PC-3 (cell line): Measurements from ENCODE around the gene SCAPER. TPM values are rescaled to one million over a fixed set of nuclear protein-coding genes. Genes with fewer than 3 reads are reported as not detected.

Experiments used
- ATAC-seq: fragments of 200-7000 bp; cut with Tn5 transposase; 2 replicates; pipeline ENCODE4 v1.9.1; 2020; ENCODE audit warnings: mild to moderate bottlenecking, moderate library complexity
- BruUV-seq: library from RNA; stranded (reverse); fragments of 400-500 nt; replicated peaks from 2 replicates; lab custom pipeline; 2021; lab: Mats Ljungman, UMichigan
- CTCF ChIA-PET: fragments of 300-600 bp; sonication (Branson Sonifier 250); formaldehyde crosslinking; loops from one replicate; lab custom pipeline; 2022; ENCODE audit warnings: antibody characterized with exemption; lab: Charles Lee
- POLR2A ChIA-PET: fragments of 300-600 bp; sonication (Branson Sonifier 250); formaldehyde crosslinking; loops from one replicate; lab custom pipeline; 2022; ENCODE audit warnings: antibody characterized with exemption; ENCODE audit not compliant: unreplicated experiment; lab: Charles Lee
- DNase-seq: peaks from one replicate; pipeline ENCODE4 v3.0.0-alpha.2; 2015
- H2AFZ ChIP-seq: fragments of 300-600 bp; sonication (generic); 2 replicates; pipeline ENCODE4 v1.6.0; 2016; ENCODE audit warnings: antibody characterized with exemption, low read length
- H3F3A ChIP-seq: fragments of 300-600 bp; sonication (generic); one replicate; pipeline ENCODE4 v1.6.0; 2017; ENCODE audit warnings: antibody characterized with exemption, low read length, control low read depth, mild to moderate bottlenecking; ENCODE audit not compliant: unreplicated experiment
- H3K27ac ChIP-seq: fragments of 300-600 bp; sonication (generic); 2 replicates; pipeline ENCODE4 v1.5.1; 2016; ENCODE audit warnings: mild to moderate bottlenecking, low read length
- H3K27me3 ChIP-seq: fragments of 300-600 bp; sonication (generic); 2 replicates; pipeline ENCODE4 v1.6.1; 2016; ENCODE audit warnings: low read length, mixed read lengths
- H3K36me3 ChIP-seq: fragments of 300-600 bp; sonication (generic); 2 replicates; pipeline ENCODE4 v1.6.1; 2016; ENCODE audit warnings: low read depth, mixed run types, low read length, mixed read lengths
- H3K4me1 ChIP-seq: fragments of 300-600 bp; sonication (generic); 2 replicates; pipeline ENCODE4 v1.5.1; 2016; ENCODE audit warnings: low read length; ENCODE audit not compliant: insufficient read depth
- H3K4me2 ChIP-seq: fragments of 300-600 bp; sonication (generic); 2 replicates; pipeline ENCODE4 v1.6.0; 2016; ENCODE audit warnings: low read length
- H3K4me3 ChIP-seq: fragments of 300-600 bp; sonication (generic); 2 replicates; pipeline ENCODE4 v1.5.1; 2016; ENCODE audit warnings: mild to moderate bottlenecking, low read length, mixed read lengths
- H3K79me2 ChIP-seq: fragments of 300-600 bp; sonication (generic); 2 replicates; pipeline ENCODE4 v1.6.1; 2017; ENCODE audit warnings: low read length, mixed read lengths
- H3K9ac ChIP-seq: fragments of 300-600 bp; sonication (generic); 2 replicates; pipeline ENCODE4 v1.6.0; 2016; ENCODE audit warnings: mild to moderate bottlenecking, low read length
- H3K9me2 ChIP-seq: fragments of 300-600 bp; sonication (generic); replicated peaks from 2 replicates; pipeline ENCODE4 v1.6.1; 2016; ENCODE audit warnings: mixed run types, low read length, mixed read lengths
- H3K9me3 ChIP-seq: fragments of 300-600 bp; sonication (generic); 2 replicates; pipeline ENCODE4 v1.6.1; 2016; ENCODE audit warnings: low read length, mixed read lengths
- H4K20me1 ChIP-seq: fragments of 300-600 bp; sonication (generic); 2 replicates; pipeline ENCODE4 v1.6.1; 2016; ENCODE audit warnings: low read length, mixed read lengths
- CTCF ChIP-seq: fragments of 300-600 bp; sonication (generic); conservative IDR thresholded peaks from 2 replicates; pipeline ENCODE4 v1.5.1; 2017; ENCODE audit warnings: antibody characterized with exemption, low read depth, mild to moderate bottlenecking, low read length
- EZH2 ChIP-seq: fragments of 300-600 bp; sonication (generic); IDR thresholded peaks from one replicate; pipeline ENCODE4 v1.6.1; 2017; ENCODE audit warnings: antibody characterized with exemption, mild to moderate bottlenecking, low read length; ENCODE audit not compliant: unreplicated experiment
- EZH2phosphoT487 ChIP-seq: fragments of 300-600 bp; sonication (generic); IDR thresholded peaks from 2 replicates; pipeline ENCODE4 v1.6.1; 2018; ENCODE audit warnings: mild to moderate bottlenecking, antibody characterized with exemption, low read length, borderline replicate concordance
- intact Hi-C: fragments of 100-400 bp; cut with micrococcal nuclease; formaldehyde crosslinking; loops from 2 replicates; pipeline ENCODE4 v1.9.0; 2023
- total RNA-seq: library from RNA; depleted of rRNA; stranded (reverse); fragments of >200 nt; gene quantifications from 2 replicates; pipeline ENCODE4 v1.2.3, GENCODE V29; 2014

The SCAPER gene
- total RNA-seq, 1 experiment from 2014 or later: 6.0 TPM

- H3K27me3 ChIP-seq: no peaks in the 10 kb centered on the region
- no peak for DNase-seq
- no peak for TF ChIP-seq CTCF
- no peak for TF ChIP-seq EZH2
- TF ChIP-seq EZH2phosphoT487: no peak
- no peaks in the 10 kb centered on the region for H4K20me1 ChIP-seq
- no peak for ATAC-seq
- no peaks in the 10 kb centered on the region for H3K9me3 ChIP-seq
- no peak overlapping the region for H3K4me2 ChIP-seq
- H3K9ac ChIP-seq: no peak overlapping the region
- intact Hi-C loops: no loop called here
- no peaks in the 10 kb centered on the region for H3K36me3 ChIP-seq
- ChIA-PET CTCF (no interaction called here), POLR2A (no interaction called here)
- H3K4me1 ChIP-seq: no peaks in the 10 kb centered on the region
- no peaks in the 10 kb centered on the region for H3K79me2 ChIP-seq
- no peaks in the 10 kb centered on the region for H3F3A ChIP-seq
- no peaks in the 10 kb centered on the region for H3K9me2 ChIP-seq
- H3K27ac ChIP-seq: no peak overlapping the region
- BruUV-seq: no TSS peak
- H2AFZ ChIP-seq: no peak overlapping the region
- H3K4me3 ChIP-seq: no peak overlapping the region
Observed at GRCh38 chr15:76871930-76872329, 33.2 kb downstream of the SCAPER start.

- no peaks in the 10 kb centered on the region for H4K20me1 ChIP-seq
- TF ChIP-seq EZH2 (no peak), EZH2phosphoT487 (no peak), CTCF (no peak)
- no peak overlapping the region for H3K4me3 ChIP-seq
- no peaks in the 10 kb centered on the region for H3K9me2 ChIP-seq
- no peak overlapping the region for H2AFZ ChIP-seq
- intact Hi-C loops: loop anchor here (10.0 kb wide), 1 partner anchor 534 kb away; the partner anchor contains the start of gene ISL2
- no peak for DNase-seq
- no peak overlapping the region for H3K27ac ChIP-seq
- CTCF ChIA-PET: no interaction called here
- no peaks in the 10 kb centered on the region for H3K27me3 ChIP-seq
- no peak overlapping the region for H3K4me2 ChIP-seq
- H3K9ac ChIP-seq: no peak overlapping the region
- no peaks in the 10 kb centered on the region for H3K36me3 ChIP-seq
- POLR2A ChIA-PET: no interaction called here
- no peaks in the 10 kb centered on the region for H3F3A ChIP-seq
- ATAC-seq: no peak
- no peaks in the 10 kb centered on the region for H3K79me2 ChIP-seq
- H3K4me1 ChIP-seq: no peaks in the 10 kb centered on the region
- no TSS peak for BruUV-seq
- H3K9me3 ChIP-seq: no peaks in the 10 kb centered on the region
Observed at GRCh38 chr15:76868740-76869139, 36.4 kb downstream of the SCAPER start.

- no peak overlapping the region for H2AFZ ChIP-seq
- no TSS peak for BruUV-seq
- CTCF ChIA-PET: no interaction called here
- H3F3A ChIP-seq: no peaks in the 10 kb centered on the region
- ATAC-seq: 0 out of 2 replicates have a peak, but pooled peaks have one; percentile 24
- H3K9ac ChIP-seq: no peak overlapping the region
- no peak overlapping the region for H3K4me2 ChIP-seq
- H3K79me2 ChIP-seq: no peaks in the 10 kb centered on the region
- intact Hi-C loops: loop anchor here (1.0 to 10.0 kb wide), 4 partner anchors 532 to 718 kb away; partner anchors contain the start of gene ISL2
- H3K4me1 ChIP-seq: no peaks in the 10 kb centered on the region
- no peak overlapping the region for H3K4me3 ChIP-seq
- TF ChIP-seq EZH2phosphoT487 (no peak), CTCF (peak; percentile 75)
- no peaks in the 10 kb centered on the region for H4K20me1 ChIP-seq
- H3K9me2 ChIP-seq: no peaks in the 10 kb centered on the region
- H3K9me3 ChIP-seq: no peaks in the 10 kb centered on the region
- DNase-seq: peak; percentile 61
- POLR2A ChIA-PET: no interaction called here
- no peaks in the 10 kb centered on the region for H3K36me3 ChIP-seq
- no peak overlapping the region for H3K27ac ChIP-seq
- no peaks in the 10 kb centered on the region for H3K27me3 ChIP-seq
Observed at GRCh38 chr15:76866716-76867321, 38.3 kb downstream of the SCAPER start.
